Neural progenitor cell (in vitro differentiated cells): ENCODE data around the gene UBQLN3. TPM values are rescaled to one million over a fixed set of nuclear protein-coding genes. Genes with fewer than 3 reads are reported as not detected.

Source experiments
- DNase-seq: peaks from one replicate; pipeline ENCODE4 v3.0.0-alpha.2; 2016; ENCODE audit warnings: low spot score
- H2AFZ ChIP-seq: fragments of 200-600 bp; sonication (generic); replicated peaks from 2 replicates; pipeline ENCODE4 v1.6.1; 2016; ENCODE audit warnings: antibody characterized with exemption
- H3F3A ChIP-seq: fragments of 200-600 bp; sonication (generic); 2 replicates; pipeline ENCODE4 v1.6.1; 2016; ENCODE audit warnings: antibody characterized with exemption, low read depth
- H3K27ac ChIP-seq: fragments of 200-600 bp; sonication (generic); 2 replicates; pipeline ENCODE4 v1.5.1; 2016; ENCODE audit warnings: mild to moderate bottlenecking
- H3K27me3 ChIP-seq: fragments of 200-600 bp; sonication (generic); 2 replicates; pipeline ENCODE4 v1.6.1; 2016; ENCODE audit warnings: mild to moderate bottlenecking, moderate library complexity
- H3K36me3 ChIP-seq: fragments of 200-600 bp; sonication (generic); 2 replicates; pipeline ENCODE4 v1.5.1; 2016
- H3K4me1 ChIP-seq: fragments of 200-600 bp; sonication (generic); 2 replicates; pipeline ENCODE4 v1.6.1; 2016; ENCODE audit warnings: mixed run types
- H3K4me2 ChIP-seq: fragments of 200-600 bp; sonication (generic); 2 replicates; pipeline ENCODE4 v1.6.1; 2016
- H3K4me3 ChIP-seq: fragments of 200-600 bp; sonication (generic); 2 replicates; pipeline ENCODE4 v1.5.1; 2016
- H3K79me2 ChIP-seq: fragments of 200-600 bp; sonication (generic); 2 replicates; pipeline ENCODE4 v1.6.1; 2016; ENCODE audit warnings: low read depth
- H3K9ac ChIP-seq: fragments of 200-600 bp; sonication (generic); 2 replicates; pipeline ENCODE4 v1.6.1; 2016
- H3K9me3 ChIP-seq: fragments of 200-600 bp; sonication (generic); 2 replicates; pipeline ENCODE4 v1.5.1; 2016; ENCODE audit warnings: low read depth
- H4K20me1 ChIP-seq: fragments of 200-600 bp; sonication (generic); 2 replicates; pipeline ENCODE4 v1.6.1; 2016; ENCODE audit warnings: low read depth
- H3K27ac Mint-ChIP-seq: 3 replicates; pipeline ENCODE4 v1.8.0; 2021; ENCODE audit warnings: mixed read lengths
- H3K27me3 Mint-ChIP-seq: 2 replicates; pipeline ENCODE4 v1.8.0; 2022; ENCODE audit warnings: low read depth, mild to moderate bottlenecking, inconsistent platforms, moderate library complexity, mixed read lengths; ENCODE audit not compliant: insufficient read depth
- H3K36me3 Mint-ChIP-seq: 3 replicates; pipeline ENCODE4 v1.8.0; 2021; ENCODE audit warnings: mixed read lengths
- H3K4me1 Mint-ChIP-seq: 3 replicates; pipeline ENCODE4 v1.8.0; 2021; ENCODE audit warnings: mixed read lengths
- H3K4me3 Mint-ChIP-seq: 3 replicates; pipeline ENCODE4 v1.8.0; 2021; ENCODE audit warnings: mild to moderate bottlenecking, moderate library complexity, mixed read lengths
- H3K9me3 Mint-ChIP-seq: 3 replicates; pipeline ENCODE4 v1.8.0; 2020; ENCODE audit warnings: mixed read lengths
- CTCF ChIP-seq: fragments of 200-600 bp; sonication (generic); IDR thresholded peaks from 2 replicates; pipeline ENCODE4 v1.5.1; 2017; ENCODE audit warnings: antibody characterized with exemption, mild to moderate bottlenecking
- EZH2 ChIP-seq: fragments of 200-600 bp; sonication (generic); IDR thresholded peaks from 2 replicates; pipeline ENCODE4 v1.6.1; 2017; ENCODE audit warnings: antibody characterized with exemption, mild to moderate bottlenecking, moderate library complexity
- EZH2phosphoT487 ChIP-seq: fragments of 200-600 bp; sonication (generic); IDR thresholded peaks from 2 replicates; pipeline ENCODE4 v1.6.1; 2017; ENCODE audit warnings: antibody characterized with exemption
- total RNA-seq: library from RNA; depleted of rRNA; stranded (reverse); fragments of >200 nt; gene quantifications from 2 replicates; pipeline ENCODE4 v1.2.3, GENCODE V29; 2015; ENCODE audit warnings: low replicate concordance

UBQLN3 gene
- total RNA-seq, 1 donor from 2014 or later, result 0.39 TPM

- no peak within 1 kb of the TSS for H3K4me3 Mint-ChIP-seq
- H3F3A ChIP-seq, result no peaks in the 10 kb centered on the region
- TF ChIP-seq EZH2 (no peak), EZH2phosphoT487 (no peak), CTCF (no peak)
- H3K9me3 Mint-ChIP-seq, result no peaks in the 10 kb centered on the region
- peaks cover 4% of the 10 kb centered on the region for H3K4me1 ChIP-seq
- H3K9me3 ChIP-seq, result no peaks in the 10 kb centered on the region
- no peaks in the 10 kb centered on the region for H3K27me3 Mint-ChIP-seq
- no peak within 1 kb of the TSS for H3K4me2 ChIP-seq
- no peaks in the 10 kb centered on the region for H4K20me1 ChIP-seq
- no peak within 1 kb of the TSS for H3K4me3 ChIP-seq
- H3K9ac ChIP-seq, result no peak within 1 kb of the TSS
- H3K27ac ChIP-seq, result no peak within 1 kb of the TSS
- H3K36me3 ChIP-seq, result no peaks in the 10 kb centered on the region
- H2AFZ ChIP-seq, result no peak within 1 kb of the TSS
- no peaks in the 10 kb centered on the region for H3K36me3 Mint-ChIP-seq
- H3K27ac Mint-ChIP-seq, result no peak within 1 kb of the TSS
- no peaks in the 10 kb centered on the region for H3K4me1 Mint-ChIP-seq
- H3K27me3 ChIP-seq, result no peaks in the 10 kb centered on the region
- no peaks in the 10 kb centered on the region for H3K79me2 ChIP-seq
- no peak for DNase-seq
Observed at GRCh38 chr11:5488385-5488784, 21.4 kb downstream of the UBQLN3 start, which contains the start of gene OR52D1. Gene OR52D1 (plus strand): TSS chr11:5488685. CDS start chr11:5488707, 22 bp downstream.

GRCh38 chr11:5486421-5486820 is 23.3 kb downstream of the UBQLN3 start:
- no peaks in the 10 kb centered on the region for H4K20me1 ChIP-seq
- H3K27me3 Mint-ChIP-seq, result no peaks in the 10 kb centered on the region
- no peaks in the 10 kb centered on the region for H3K79me2 ChIP-seq
- no peaks in the 10 kb centered on the region for H3K4me1 Mint-ChIP-seq
- no peak overlapping the region for H3K9ac ChIP-seq
- H3K9me3 Mint-ChIP-seq, result no peaks in the 10 kb centered on the region
- H3K27ac Mint-ChIP-seq, result no peak overlapping the region
- no peaks in the 10 kb centered on the region for H3K36me3 Mint-ChIP-seq
- peaks cover 4% of the 10 kb centered on the region for H3K4me1 ChIP-seq
- no peak overlapping the region for H3K4me3 Mint-ChIP-seq
- H3F3A ChIP-seq, result no peaks in the 10 kb centered on the region
- H3K4me3 ChIP-seq, result no peak overlapping the region
- H3K36me3 ChIP-seq, result no peaks in the 10 kb centered on the region
- no peak overlapping the region for H3K4me2 ChIP-seq
- H3K9me3 ChIP-seq, result no peaks in the 10 kb centered on the region
- H3K27me3 ChIP-seq, result no peaks in the 10 kb centered on the region
- H2AFZ ChIP-seq, result no peak overlapping the region
- no peak overlapping the region for H3K27ac ChIP-seq
- DNase-seq, result no peak
- TF ChIP-seq CTCF (no peak), EZH2phosphoT487 (no peak), EZH2 (no peak)

GRCh38 chr11:5486003-5486402 is 23.8 kb downstream of the UBQLN3 start:
- H3K27me3 ChIP-seq, result no peaks in the 10 kb centered on the region
- Mint-ChIP-seq H3K27me3 (no peaks in the 10 kb centered on the region), H3K36me3 (no peaks in the 10 kb centered on the region), H3K27ac (no peak overlapping the region), H3K9me3 (no peaks in the 10 kb centered on the region), H3K4me1 (no peaks in the 10 kb centered on the region), H3K4me3 (no peak overlapping the region)
- no peaks in the 10 kb centered on the region for H3K9me3 ChIP-seq
- TF ChIP-seq EZH2, result no peak
- TF ChIP-seq CTCF, result no peak
- no peak for TF ChIP-seq EZH2phosphoT487
- H3K9ac ChIP-seq, result no peak overlapping the region
- peaks cover 4% of the 10 kb centered on the region for H3K4me1 ChIP-seq
- no peak overlapping the region for H3K27ac ChIP-seq
- no peaks in the 10 kb centered on the region for H3K36me3 ChIP-seq
- H4K20me1 ChIP-seq, result no peaks in the 10 kb centered on the region
- no peak overlapping the region for H3K4me2 ChIP-seq
- no peak overlapping the region for H3K4me3 ChIP-seq
- H3F3A ChIP-seq, result no peaks in the 10 kb centered on the region
- H2AFZ ChIP-seq, result no peak overlapping the region
- H3K79me2 ChIP-seq, result no peaks in the 10 kb centered on the region
- DNase-seq, result no peak
